ENCODE data around the gene ITPA. TPM values are rescaled to one million over a fixed set of nuclear protein-coding genes. Genes with fewer than 3 reads are reported as not detected.

The ITPA gene
- total and polyA plus RNA-seq, 2 experiments from 2014 or later: 57.5 to 81.7 TPM

GRCh38 chr20:3172126-3172932 lies 37.0 kb upstream of the ITPA start:
- Histone ChIP-seq H3K79me2 (replicated peaks; ENCODE audit: insufficient read depth) (peaks cover 15% of the 10 kb centered on the region), H3K4me2 (peak overlapping the region; percentile 88), H3K27ac (ENCODE audit: low read depth) (no peak overlapping the region), H2AFZ (no peak overlapping the region), H4K20me1 (replicated peaks; ENCODE audit: insufficient read depth) (no peaks in the 10 kb centered on the region), H3F3A (replicated peaks; ENCODE audit: low read depth) (0 out of 2 replicates have a peak, but pooled peaks cover 13% of the 10 kb centered on the region), H3K27me3 (ENCODE audit: insufficient read depth) (peaks cover 4% of the 10 kb centered on the region; the same call in 1 of the 2 replicates), H3K9me2 (ENCODE audit: insufficient read depth) (no peaks in the 10 kb centered on the region), H3K4me1 (ENCODE audit: insufficient read depth) (peaks cover 25% of the 10 kb centered on the region), H3K4me3 (peak overlapping the region; percentile 73), H3K36me3 (ENCODE audit: insufficient read depth) (no peaks in the 10 kb centered on the region)
- Mint-ChIP-seq H3K4me3 (peak overlapping the region; percentile 78), H3K4me1 (peaks cover 43% of the 10 kb centered on the region), H3K27ac (no peak overlapping the region), H3K36me3 (ENCODE audit: low read depth) (peaks cover 8% of the 10 kb centered on the region; the same call in 1 of the 3 replicates), H3K9me3 (no peaks in the 10 kb centered on the region; the same call in 2 of the 3 replicates), H3K27me3 (ENCODE audit: insufficient read depth, low read depth, poor library complexity) (peaks cover 19% of the 10 kb centered on the region)
- DNase-seq (ENCODE audit: low spot score): no peak
- TF ChIP-seq, protein P1, sequence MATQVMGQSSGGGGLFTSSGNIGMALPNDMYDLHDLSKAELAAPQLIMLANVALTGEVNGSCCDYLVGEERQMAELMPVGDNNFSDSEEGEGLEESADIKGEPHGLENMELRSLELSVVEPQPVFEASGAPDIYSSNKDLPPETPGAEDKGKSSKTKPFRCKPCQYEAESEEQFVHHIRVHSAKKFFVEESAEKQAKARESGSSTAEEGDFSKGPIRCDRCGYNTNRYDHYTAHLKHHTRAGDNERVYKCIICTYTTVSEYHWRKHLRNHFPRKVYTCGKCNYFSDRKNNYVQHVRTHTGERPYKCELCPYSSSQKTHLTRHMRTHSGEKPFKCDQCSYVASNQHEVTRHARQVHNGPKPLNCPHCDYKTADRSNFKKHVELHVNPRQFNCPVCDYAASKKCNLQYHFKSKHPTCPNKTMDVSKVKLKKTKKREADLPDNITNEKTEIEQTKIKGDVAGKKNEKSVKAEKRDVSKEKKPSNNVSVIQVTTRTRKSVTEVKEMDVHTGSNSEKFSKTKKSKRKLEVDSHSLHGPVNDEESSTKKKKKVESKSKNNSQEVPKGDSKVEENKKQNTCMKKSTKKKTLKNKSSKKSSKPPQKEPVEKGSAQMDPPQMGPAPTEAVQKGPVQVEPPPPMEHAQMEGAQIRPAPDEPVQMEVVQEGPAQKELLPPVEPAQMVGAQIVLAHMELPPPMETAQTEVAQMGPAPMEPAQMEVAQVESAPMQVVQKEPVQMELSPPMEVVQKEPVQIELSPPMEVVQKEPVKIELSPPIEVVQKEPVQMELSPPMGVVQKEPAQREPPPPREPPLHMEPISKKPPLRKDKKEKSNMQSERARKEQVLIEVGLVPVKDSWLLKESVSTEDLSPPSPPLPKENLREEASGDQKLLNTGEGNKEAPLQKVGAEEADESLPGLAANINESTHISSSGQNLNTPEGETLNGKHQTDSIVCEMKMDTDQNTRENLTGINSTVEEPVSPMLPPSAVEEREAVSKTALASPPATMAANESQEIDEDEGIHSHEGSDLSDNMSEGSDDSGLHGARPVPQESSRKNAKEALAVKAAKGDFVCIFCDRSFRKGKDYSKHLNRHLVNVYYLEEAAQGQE (IDR thresholded peaks at IDR 0.05; ENCODE audit: unreplicated experiment): no peak
- TF ChIP-seq, protein P2, sequence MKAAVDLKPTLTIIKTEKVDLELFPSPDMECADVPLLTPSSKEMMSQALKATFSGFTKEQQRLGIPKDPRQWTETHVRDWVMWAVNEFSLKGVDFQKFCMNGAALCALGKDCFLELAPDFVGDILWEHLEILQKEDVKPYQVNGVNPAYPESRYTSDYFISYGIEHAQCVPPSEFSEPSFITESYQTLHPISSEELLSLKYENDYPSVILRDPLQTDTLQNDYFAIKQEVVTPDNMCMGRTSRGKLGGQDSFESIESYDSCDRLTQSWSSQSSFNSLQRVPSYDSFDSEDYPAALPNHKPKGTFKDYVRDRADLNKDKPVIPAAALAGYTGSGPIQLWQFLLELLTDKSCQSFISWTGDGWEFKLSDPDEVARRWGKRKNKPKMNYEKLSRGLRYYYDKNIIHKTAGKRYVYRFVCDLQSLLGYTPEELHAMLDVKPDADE (IDR thresholded peaks at IDR 0.05): no peak
- TF ChIP-seq EZH2 (IDR thresholded peaks at IDR 0.05; ENCODE audit: low read depth, unreplicated experiment): no peak
- no peak for TF ChIP-seq CREB1 (CRISPR knock-in tag; IDR thresholded peaks at IDR 0.05; ENCODE audit: low read depth)
- no peak for TF ChIP-seq STAT1 (IDR thresholded peaks at IDR 0.05; ENCODE audit: unreplicated experiment)
- TF ChIP-seq JUNB (IDR thresholded peaks at IDR 0.05; ENCODE audit: unreplicated experiment): no peak
- TF ChIP-seq ZNF114 (CRISPR knock-in tag; IDR thresholded peaks at IDR 0.05): no peak
- no peak for ATAC-seq

DNA sequence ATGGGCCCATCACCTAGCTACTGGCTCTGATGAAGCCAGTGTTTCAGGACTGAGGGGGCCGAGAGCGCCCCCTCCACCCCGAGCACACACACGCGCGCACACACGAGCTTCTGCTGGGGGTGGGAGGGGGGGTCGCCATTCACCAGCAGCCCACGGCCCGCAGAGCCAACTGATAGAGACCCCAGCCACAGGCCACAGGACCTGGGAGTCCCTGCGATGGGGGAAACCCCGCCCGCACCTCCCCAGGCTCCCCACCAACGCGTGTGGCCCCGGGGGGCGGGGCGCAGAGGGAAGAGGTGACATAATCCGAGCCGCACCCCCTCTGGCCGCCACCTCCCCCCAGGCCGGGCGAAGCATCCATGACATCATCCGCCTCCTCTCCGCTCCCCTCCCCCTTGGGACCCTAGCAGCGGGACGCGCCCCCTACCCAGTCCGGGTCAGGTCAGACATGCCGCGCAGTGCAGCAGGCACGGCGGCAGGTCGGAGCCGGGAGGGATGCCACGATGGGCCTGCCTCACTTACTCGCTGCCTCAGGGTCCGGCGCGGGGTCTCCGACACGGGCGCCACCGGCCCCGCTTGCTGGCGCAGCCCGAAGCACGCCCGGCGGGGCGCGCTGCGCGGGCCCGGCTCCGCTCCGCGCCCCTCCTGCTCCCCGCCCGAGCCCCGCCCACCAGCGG lies 36.2 kb upstream of the ITPA start, which contains the start of gene LZTS3:
Gene LZTS3 (minus strand): TSS at position 617 of the 677 bp plus-strand sequence. CDS start 6,386 bp downstream, outside the sequence.
- TF ChIP-seq CREB1 (CRISPR knock-in tag; IDR thresholded peaks at IDR 0.05; ENCODE audit: low read depth) (peak; percentile 84), ZNF114 (CRISPR knock-in tag; IDR thresholded peaks at IDR 0.05) (no peak), POLR2AphosphoS5 (IDR thresholded peaks at IDR 0.05; ENCODE audit: low read depth) (peak; percentile 4; the same call in 1 of the 2 replicates), STAT1 (IDR thresholded peaks at IDR 0.05; ENCODE audit: unreplicated experiment) (no peak)
- TF ChIP-seq, protein P3, sequence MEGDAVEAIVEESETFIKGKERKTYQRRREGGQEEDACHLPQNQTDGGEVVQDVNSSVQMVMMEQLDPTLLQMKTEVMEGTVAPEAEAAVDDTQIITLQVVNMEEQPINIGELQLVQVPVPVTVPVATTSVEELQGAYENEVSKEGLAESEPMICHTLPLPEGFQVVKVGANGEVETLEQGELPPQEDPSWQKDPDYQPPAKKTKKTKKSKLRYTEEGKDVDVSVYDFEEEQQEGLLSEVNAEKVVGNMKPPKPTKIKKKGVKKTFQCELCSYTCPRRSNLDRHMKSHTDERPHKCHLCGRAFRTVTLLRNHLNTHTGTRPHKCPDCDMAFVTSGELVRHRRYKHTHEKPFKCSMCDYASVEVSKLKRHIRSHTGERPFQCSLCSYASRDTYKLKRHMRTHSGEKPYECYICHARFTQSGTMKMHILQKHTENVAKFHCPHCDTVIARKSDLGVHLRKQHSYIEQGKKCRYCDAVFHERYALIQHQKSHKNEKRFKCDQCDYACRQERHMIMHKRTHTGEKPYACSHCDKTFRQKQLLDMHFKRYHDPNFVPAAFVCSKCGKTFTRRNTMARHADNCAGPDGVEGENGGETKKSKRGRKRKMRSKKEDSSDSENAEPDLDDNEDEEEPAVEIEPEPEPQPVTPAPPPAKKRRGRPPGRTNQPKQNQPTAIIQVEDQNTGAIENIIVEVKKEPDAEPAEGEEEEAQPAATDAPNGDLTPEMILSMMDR (conservative IDR thresholded peaks at IDR 0.05; ENCODE audit: low read depth in 2 of 2): peak in 1 of 2 experiments; percentile 21; a peak in 2 of 4 replicates
- TF ChIP-seq, protein P1 (IDR thresholded peaks at IDR 0.05; ENCODE audit: unreplicated experiment): peak; percentile 5
- H3K27ac Mint-ChIP-seq: peak within 1 kb of the TSS; percentile 97
- peak within 1 kb of the TSS; percentile 88 for H3K4me2 ChIP-seq

More for the DNA sequence above, 36.2 kb upstream of the ITPA start, which contains the start of gene LZTS3:
- peak within 1 kb of the TSS; percentile 85 for H3K4me3 Mint-ChIP-seq
- H3K9me3 Mint-ChIP-seq: no peaks in the 10 kb centered on the region; the same call in 2 of the 3 replicates
- Histone ChIP-seq H3K36me3 (ENCODE audit: insufficient read depth) (no peaks in the 10 kb centered on the region), H3K79me2 (replicated peaks; ENCODE audit: insufficient read depth) (peaks cover 15% of the 10 kb centered on the region), H3K27ac (ENCODE audit: low read depth) (peak within 1 kb of the TSS; percentile 94), H3K4me1 (ENCODE audit: insufficient read depth) (peaks cover 25% of the 10 kb centered on the region), H3F3A (replicated peaks; ENCODE audit: low read depth) (0 out of 2 replicates have a peak, but pooled peaks cover 13% of the 10 kb centered on the region), H3K27me3 (ENCODE audit: insufficient read depth) (no peaks in the 10 kb centered on the region), H4K20me1 (replicated peaks; ENCODE audit: insufficient read depth) (no peaks in the 10 kb centered on the region), H2AFZ (peak within 1 kb of the TSS; percentile 95), H3K9me2 (ENCODE audit: insufficient read depth) (no peaks in the 10 kb centered on the region), H3K4me3 (peak within 1 kb of the TSS; percentile 73)
- H3K4me1 Mint-ChIP-seq: peaks cover 43% of the 10 kb centered on the region
- peaks cover 7% of the 10 kb centered on the region; the same call in 1 of the 3 replicates for H3K36me3 Mint-ChIP-seq (ENCODE audit: low read depth)
- ATAC-seq: peak; percentile 57
- DNase-seq (ENCODE audit: low spot score): peak; percentile 96
- H3K27me3 Mint-ChIP-seq (ENCODE audit: insufficient read depth, low read depth, poor library complexity): peaks cover 18% of the 10 kb centered on the region

All from GM23338 (cell line).